Thyroid gland (tissue), 4 donors: ENCODE measurements around the gene ELAC2. TPM values are rescaled to one million over a fixed set of nuclear protein-coding genes. Genes with fewer than 3 reads are reported as not detected.

Experiments used
- DNase-seq, 2 donors: peaks; one replicate each; pipeline ENCODE4 v3.0.0-alpha.2; 2019
- H3K27ac ChIP-seq, 3 donors: fragments of 200-600 bp; sonication (generic); 1 replicate in 2 of 3; 2 replicates in 1 of 3; pipeline ENCODE4 v1.5.1; 2016 to 2019; ENCODE audit warnings: mild to moderate bottlenecking in 1 of 3, moderate library complexity in 1 of 3
- H3K27me3 ChIP-seq: fragments of 200-600 bp; sonication (generic); one replicate; pipeline ENCODE4 v1.5.1; 2019
- H3K36me3 ChIP-seq, 2 donors: fragments of 200-600 bp; sonication (generic); one replicate each; pipeline ENCODE4 v1.5.1; 2016 to 2019
- H3K4me1 ChIP-seq, 2 donors: fragments of 200-600 bp; sonication (generic); one replicate each; pipeline ENCODE4 v1.5.1; 2017 to 2019
- H3K4me3 ChIP-seq, 3 donors: fragments of 200-600 bp; sonication (generic); replicated peaks in 1 of 3; 1 replicate in 2 of 3; 2 replicates in 1 of 3; pipeline ENCODE4 v1.5.1; 2016; ENCODE audit warnings: mild to moderate bottlenecking in 1 of 3
- H3K9me3 ChIP-seq: fragments of 200-600 bp; sonication (generic); one replicate; pipeline ENCODE4 v1.5.1; 2017
- POLR2A ChIP-seq, 2 donors: fragments of 450-650 bp; IDR thresholded peaks; one replicate each; pipeline ENCODE4 v1.6.1; 2017; ENCODE audit warnings: antibody characterized with exemption in 2 of 2, mild to moderate bottlenecking in 2 of 2, moderate library complexity in 1 of 2
- WGBS, 2 donors: methylation state at CpG; one replicate each; pipeline ENCODE4 v1.1.5; 2017; 5-methylcytosine and 5-hydroxymethylcytosine counted together
- intact Hi-C: fragments of 100-400 bp; cut with DNase I; formaldehyde crosslinking; loops from one replicate; pipeline ENCODE4 v1.15.1; 2023
- total RNA-seq, 4 donors: library from RNA; depleted of rRNA; stranded (reverse); fragments of >200 nt; gene quantifications; one replicate each; pipeline ENCODE4 v1.2.3, GENCODE V29; 2016
- TF ChIP-seq, protein P1 (sequence below), 6 experiments: fragments of 200-600 bp in 3 of 6; fragments of 450-650 bp in 3 of 6; sonication (generic) in 3 of 6; IDR thresholded peaks; one replicate each; pipeline ENCODE4 v1.5.1; 2016 to 2019; ENCODE audit warnings: antibody characterized with exemption in 6 of 6, mild to moderate bottlenecking in 2 of 6, inconsistent platforms in 1 of 6, moderate library complexity in 1 of 6

Gene ELAC2
- total RNA-seq, 4 donors from 2014 or later: 46.6 to 88.9 (median 84.6) TPM

DNA sequence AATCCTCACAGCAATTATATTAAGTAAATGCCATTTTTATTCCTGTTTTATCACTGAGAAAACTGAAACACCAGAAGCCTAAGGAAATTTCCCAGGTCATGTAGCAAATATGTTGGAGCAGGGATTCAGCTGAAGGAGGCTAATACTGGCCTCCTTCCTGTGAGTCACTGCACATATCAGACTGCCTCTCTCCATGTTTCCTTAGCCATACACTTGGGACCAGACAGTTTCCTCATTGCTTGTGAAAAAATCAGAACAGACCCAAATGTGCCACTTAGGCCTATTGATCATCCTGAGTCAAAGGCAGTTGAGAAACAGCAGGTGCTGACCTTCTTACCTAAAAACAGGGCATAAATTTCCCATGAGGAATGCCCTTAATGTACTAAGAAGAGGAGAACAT is 18.9 kb upstream of the ELAC2 start:
- TF ChIP-seq, protein P1, sequence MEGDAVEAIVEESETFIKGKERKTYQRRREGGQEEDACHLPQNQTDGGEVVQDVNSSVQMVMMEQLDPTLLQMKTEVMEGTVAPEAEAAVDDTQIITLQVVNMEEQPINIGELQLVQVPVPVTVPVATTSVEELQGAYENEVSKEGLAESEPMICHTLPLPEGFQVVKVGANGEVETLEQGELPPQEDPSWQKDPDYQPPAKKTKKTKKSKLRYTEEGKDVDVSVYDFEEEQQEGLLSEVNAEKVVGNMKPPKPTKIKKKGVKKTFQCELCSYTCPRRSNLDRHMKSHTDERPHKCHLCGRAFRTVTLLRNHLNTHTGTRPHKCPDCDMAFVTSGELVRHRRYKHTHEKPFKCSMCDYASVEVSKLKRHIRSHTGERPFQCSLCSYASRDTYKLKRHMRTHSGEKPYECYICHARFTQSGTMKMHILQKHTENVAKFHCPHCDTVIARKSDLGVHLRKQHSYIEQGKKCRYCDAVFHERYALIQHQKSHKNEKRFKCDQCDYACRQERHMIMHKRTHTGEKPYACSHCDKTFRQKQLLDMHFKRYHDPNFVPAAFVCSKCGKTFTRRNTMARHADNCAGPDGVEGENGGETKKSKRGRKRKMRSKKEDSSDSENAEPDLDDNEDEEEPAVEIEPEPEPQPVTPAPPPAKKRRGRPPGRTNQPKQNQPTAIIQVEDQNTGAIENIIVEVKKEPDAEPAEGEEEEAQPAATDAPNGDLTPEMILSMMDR (IDR thresholded peaks at IDR 0.05): no peak
- Histone ChIP-seq H3K36me3 (no peaks in the 10 kb centered on the region), H3K4me1 (no peaks in the 10 kb centered on the region), H3K27me3 (no peaks in the 10 kb centered on the region), H3K27ac (no peak overlapping the region), H3K9me3 (no peaks in the 10 kb centered on the region), H3K4me3 (no peak overlapping the region)
- intact Hi-C loops: no loop called here
- DNase-seq: no peak

DNA sequence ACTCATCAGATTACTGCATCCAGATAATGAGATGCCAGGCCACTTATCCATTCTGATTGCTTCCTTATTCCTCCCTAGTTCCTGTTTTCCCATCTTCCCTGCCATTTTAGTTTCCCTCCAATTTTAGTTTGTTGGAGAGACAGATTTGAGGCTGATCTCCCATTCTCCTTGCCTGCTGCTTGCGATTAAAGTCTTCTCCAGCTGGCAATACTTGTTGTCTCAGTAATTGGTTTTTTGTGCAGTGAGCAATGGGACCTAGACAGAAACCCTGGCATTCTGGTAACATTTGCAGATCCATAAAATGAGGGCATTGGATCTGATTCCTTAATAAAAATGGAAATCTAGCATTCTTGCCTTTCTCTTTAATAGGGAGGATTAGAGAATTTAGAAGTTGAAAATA is 17.6 kb upstream of the ELAC2 start:
- 97% methylated on average over 1 of the region's 1 CpG for WGBS, 2 donors
- H3K9me3 ChIP-seq: no peaks in the 10 kb centered on the region
- H3K36me3 ChIP-seq: no peaks in the 10 kb centered on the region
- no peaks in the 10 kb centered on the region for H3K27me3 ChIP-seq
- no peak for DNase-seq
- H3K27ac ChIP-seq: no peak overlapping the region
- H3K4me3 ChIP-seq: no peak overlapping the region
- no peaks in the 10 kb centered on the region for H3K4me1 ChIP-seq
- TF ChIP-seq, protein P1 (IDR thresholded peaks at IDR 0.05): no peak
- TF ChIP-seq POLR2A (IDR thresholded peaks at IDR 0.05): no peak
- intact Hi-C loops: no loop called here

DNA sequence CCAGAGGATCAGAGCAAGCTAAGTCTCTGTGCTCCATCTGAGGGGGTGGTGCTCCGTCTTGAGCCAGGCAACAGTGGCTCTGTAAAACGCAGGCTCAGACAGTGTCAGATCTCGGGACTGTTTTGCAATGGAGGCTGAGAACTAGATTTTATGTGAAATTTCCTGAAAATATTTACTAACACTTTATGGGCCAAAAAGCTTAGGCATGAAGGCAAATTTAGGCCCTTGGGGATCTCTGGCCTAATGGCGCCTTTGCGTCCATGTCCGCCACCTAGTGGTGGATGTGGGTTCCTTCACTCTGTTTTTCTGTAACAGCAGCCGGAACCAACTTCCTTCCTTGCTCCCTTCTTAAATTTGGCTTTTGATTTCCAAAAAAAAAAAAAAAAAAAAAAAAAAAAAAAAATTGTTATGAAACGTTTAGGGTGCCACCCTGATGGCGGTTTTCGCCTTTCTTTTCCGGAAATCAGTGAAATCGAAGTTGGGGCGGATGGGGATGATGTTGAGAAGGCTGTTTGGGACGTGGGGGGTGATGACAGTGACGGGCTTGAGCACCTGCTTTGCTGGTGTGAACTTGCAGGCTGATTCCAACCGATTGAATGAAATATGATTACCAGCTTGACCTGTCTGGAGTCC is 14.0 kb upstream of the ELAC2 start:
- intact Hi-C loops: no loop called here
- H3K27ac ChIP-seq: no peak overlapping the region
- DNase-seq: peak; percentile 35

DNA sequence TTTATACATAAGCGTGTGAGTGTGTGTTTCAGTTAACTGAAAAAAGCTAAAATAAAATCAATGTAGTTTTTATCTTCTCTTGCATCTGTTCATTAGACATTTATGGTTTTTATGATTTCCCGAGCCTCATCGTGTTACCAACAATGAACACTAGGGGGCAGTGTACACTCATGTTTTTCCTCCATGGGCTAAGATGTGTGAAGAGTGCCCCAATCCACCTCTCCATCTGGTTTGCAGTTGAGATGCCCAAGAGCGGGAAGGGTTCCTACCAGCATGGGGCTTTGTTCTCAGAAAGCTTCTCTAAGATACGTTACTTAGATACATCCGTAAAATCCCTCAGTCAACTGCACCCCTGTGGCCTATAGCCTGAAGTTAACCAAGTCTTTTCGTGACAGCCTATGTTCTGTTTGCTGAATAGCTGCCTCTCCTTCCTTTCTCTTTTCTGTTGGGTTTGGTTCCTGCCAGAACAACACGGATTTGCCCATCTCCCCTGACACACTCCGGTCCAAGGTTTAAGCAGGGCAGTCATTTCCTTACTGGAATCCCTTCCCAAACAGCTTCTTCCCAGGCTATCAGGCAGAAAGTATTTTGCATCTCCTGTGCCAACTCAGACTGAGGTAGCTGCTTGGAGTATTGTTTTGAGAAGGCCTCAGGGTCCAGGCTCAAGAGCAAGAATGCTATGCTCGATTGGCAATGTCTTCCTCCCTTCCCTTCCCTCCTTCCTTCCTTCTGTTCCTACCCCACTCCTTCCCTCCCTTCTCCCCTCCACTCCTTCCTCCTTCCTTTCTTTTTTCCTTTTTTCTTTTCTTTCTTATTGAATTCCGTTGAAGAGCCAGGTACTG is 12.9 kb upstream of the ELAC2 start:
- intact Hi-C loops: no loop called here
- TF ChIP-seq, protein P1 (IDR thresholded peaks at IDR 0.05): peak; percentile 42 to 73 (median 64)
- TF ChIP-seq POLR2A (IDR thresholded peaks at IDR 0.05): no peak
- Histone ChIP-seq H3K27ac (no peak overlapping the region), H3K4me1 (no peaks in the 10 kb centered on the region), H3K36me3 (no peaks in the 10 kb centered on the region), H3K4me3 (no peak overlapping the region), H3K27me3 (no peaks in the 10 kb centered on the region), H3K9me3 (no peaks in the 10 kb centered on the region)
- DNase-seq: peak in 1 of 2 donors; percentile 19
- WGBS, 2 donors: 53 to 55% methylated on average over 11 of the region's 11 CpGs

More for the DNA sequence above, 14.0 kb upstream of the ELAC2 start:
- TF ChIP-seq POLR2A (IDR thresholded peaks at IDR 0.05): no peak
- TF ChIP-seq, protein P1 (IDR thresholded peaks at IDR 0.05): peak; percentile 28 to 77 (median 60)
- WGBS, 2 donors: 44 to 47% methylated on average over 16 of the region's 16 CpGs
- Histone ChIP-seq H3K4me3 (no peak overlapping the region), H3K4me1 (no peaks in the 10 kb centered on the region), H3K9me3 (no peaks in the 10 kb centered on the region), H3K36me3 (no peaks in the 10 kb centered on the region), H3K27me3 (no peaks in the 10 kb centered on the region)

DNA sequence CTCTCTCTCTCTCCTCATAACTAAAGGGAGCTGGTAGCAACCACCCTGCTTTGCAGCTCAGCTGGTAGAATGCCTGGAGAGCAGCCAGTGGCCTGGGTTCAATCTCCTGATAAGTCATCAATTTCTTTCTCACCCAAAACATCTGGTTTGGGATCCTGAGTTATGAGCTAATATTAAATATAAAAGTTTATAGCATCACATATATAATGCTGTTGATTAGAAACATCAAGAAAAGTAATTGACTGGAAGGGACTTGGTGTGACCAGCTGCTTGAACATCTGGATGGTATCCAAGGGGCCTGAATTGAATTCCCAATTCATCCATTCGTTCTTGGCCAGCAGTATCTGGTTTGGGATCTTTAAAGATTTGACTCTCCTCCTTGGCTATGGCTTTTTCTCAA is 12.2 kb upstream of the ELAC2 start:
- H3K4me1 ChIP-seq: no peaks in the 10 kb centered on the region
- TF ChIP-seq, protein P1 (IDR thresholded peaks at IDR 0.05): no peak
- DNase-seq: no peak
- WGBS, 2 donors: 79% methylated on average over 1 of the region's 1 CpG
- H3K27me3 ChIP-seq: no peaks in the 10 kb centered on the region
- H3K9me3 ChIP-seq: no peaks in the 10 kb centered on the region
- H3K36me3 ChIP-seq: no peaks in the 10 kb centered on the region
- no peak overlapping the region for H3K4me3 ChIP-seq
- no peak overlapping the region for H3K27ac ChIP-seq
- intact Hi-C loops: no loop called here
